HG03439 (cell line): ENCODE data around the gene CRABP2.

ENCODE experiments used
- ATAC-seq: cut with Tn5 transposase; IDR thresholded peaks from one replicate; pipeline ENCODE4 v1.9.1; 2021; ENCODE audit warnings: mild to moderate bottlenecking, moderate library complexity; ENCODE audit not compliant: unreplicated experiment

Gene CRABP2

DNA sequence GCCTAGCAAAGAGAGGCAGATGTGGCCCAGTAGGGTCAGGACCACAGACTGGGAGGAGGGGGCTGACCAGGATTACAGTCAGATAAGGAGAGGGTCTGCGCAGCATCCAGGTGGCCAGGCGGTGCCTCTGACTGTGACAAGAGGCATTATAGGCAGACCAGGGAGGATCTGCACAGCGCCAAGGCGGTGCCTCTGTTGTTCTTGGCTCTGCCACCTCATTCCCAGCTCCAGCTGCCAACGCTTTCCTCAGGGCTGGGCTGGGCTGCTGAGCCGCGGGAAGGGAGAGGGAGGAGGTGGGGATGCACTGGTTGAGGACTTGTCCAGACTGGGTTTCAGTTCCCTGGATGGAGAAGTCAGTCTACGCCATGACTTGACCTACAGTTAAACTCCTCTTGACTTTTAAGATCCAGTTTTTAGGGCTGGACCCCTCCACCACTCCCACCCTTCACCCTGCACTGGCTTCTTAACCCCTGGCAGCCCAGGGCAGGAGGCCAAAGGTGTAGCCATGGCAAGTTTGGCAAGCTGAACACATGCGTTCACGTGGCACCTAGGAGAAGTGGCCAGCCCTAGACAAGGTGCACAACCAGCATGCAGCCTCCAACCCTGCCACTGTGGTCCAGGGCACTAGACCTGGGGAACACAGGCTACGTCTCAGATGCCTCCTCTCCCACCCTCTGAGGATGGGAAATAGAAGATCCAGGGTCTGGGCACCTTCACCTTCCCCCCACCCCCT lies 4.5 kb upstream of the CRABP2 start:
- no peak for ATAC-seq

DNA sequence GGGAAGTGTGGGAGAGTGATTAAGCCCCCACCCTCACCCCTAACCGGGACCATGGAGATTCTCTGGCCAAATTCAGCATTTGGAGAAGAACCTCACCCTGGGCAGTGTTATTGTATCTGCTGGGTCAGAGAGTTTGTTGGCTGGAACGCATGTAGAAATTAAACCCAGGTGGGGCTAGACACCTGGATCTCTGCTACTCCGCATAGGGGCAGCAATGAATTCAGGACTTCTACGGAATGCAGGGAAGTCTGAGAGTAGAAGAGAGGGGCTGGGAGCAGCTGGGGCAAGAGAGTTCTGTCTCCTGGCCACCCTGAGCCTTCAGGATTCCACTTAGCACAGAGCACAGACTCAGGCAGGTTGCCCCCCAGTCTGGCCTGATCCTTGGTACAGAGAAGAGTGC lies 3.6 kb upstream of the CRABP2 start:
- no peak for ATAC-seq

GRCh38 chr1:156708218-156708661 lies 2.9 kb upstream of the CRABP2 start:
- no peak for ATAC-seq

- ATAC-seq, result no peak
Observed at GRCh38 chr1:156707417-156708217, 2.2 kb upstream of the CRABP2 start.

- no peak for ATAC-seq
Observed at GRCh38 chr1:156706657-156707416, 1.5 kb upstream of the CRABP2 start.

- no peak for ATAC-seq
Observed at GRCh38 chr1:156705918-156706656, 704 bp upstream of the CRABP2 start.

GRCh38 chr1:156704930-156705320 lies 458 bp downstream of the CRABP2 start:
- no peak for ATAC-seq

- no peak for ATAC-seq
Observed at GRCh38 chr1:156704166-156704711, 1.1 kb downstream of the CRABP2 start.

- no peak for ATAC-seq
Observed at GRCh38 chr1:156703741-156704140, 1.6 kb downstream of the CRABP2 start.

- no peak for ATAC-seq
Observed at GRCh38 chr1:156703336-156703735, 2.0 kb downstream of the CRABP2 start.

- no peak for ATAC-seq
Observed at GRCh38 chr1:156700736-156701531, 4.4 kb downstream of the CRABP2 start.

DNA sequence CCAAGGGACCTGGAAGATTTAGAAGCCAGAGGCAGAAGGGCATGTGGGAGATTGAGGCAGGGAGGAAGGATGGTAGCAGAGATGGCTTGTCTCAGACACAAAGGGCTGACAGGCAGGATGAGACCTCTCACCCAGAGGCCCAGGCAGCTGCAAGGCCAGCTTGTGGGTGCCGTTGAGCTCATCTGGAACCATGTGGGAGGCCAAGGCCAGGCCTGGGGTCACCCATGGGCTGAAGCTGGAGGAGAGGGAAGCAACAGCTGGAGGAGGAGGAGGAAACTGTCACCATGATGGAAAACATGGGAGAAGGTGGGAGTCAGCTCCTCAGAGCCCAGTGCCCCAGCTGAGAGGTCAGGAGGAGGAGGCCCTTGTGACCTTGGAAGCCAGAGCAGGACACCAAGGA lies 6.4 kb downstream of the CRABP2 start:
- no peak for ATAC-seq

GRCh38 chr1:156697481-156697880 lies 7.9 kb downstream of the CRABP2 start:
- no peak for ATAC-seq

DNA sequence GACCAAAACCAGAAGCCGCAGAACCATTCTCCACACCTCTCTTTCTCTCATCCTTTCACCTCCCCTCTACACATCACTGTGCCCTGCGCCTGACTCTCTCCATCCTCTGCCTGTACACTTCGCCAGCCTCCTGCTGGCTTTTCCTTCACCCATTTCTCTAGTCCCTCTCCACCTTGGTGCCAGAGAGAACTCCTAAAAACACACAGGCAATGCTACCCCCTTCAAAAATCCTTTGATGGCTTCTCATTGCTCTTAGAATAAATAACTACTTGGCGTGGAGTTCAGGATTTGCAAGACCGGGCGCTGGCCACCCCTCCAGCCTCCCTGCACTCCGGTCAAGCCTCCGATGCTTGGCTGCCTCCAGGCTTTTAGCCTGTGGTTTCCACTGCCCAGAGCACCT lies 8.6 kb downstream of the CRABP2 start:
- ATAC-seq, result no peak

DNA sequence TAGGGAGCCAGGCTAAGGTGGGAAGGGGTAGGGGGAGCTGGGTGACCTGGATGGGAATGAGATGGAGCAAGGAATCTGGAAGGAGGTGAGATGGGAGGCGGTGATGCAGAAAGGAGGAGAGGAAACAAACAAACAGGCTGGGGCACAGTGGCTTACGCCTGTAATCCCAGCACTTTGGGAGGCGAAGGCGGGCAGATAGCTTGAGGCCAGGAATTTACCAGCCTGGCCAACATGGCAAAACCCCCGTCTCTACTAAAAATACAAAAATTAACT lies 10.8 kb downstream of the CRABP2 start:
- no peak for ATAC-seq

GRCh38 chr1:156693848-156694689 lies 11.3 kb downstream of the CRABP2 start:
- ATAC-seq, result no peak

GRCh38 chr1:156692925-156693847 lies 12.2 kb downstream of the CRABP2 start:
- no peak for ATAC-seq

DNA sequence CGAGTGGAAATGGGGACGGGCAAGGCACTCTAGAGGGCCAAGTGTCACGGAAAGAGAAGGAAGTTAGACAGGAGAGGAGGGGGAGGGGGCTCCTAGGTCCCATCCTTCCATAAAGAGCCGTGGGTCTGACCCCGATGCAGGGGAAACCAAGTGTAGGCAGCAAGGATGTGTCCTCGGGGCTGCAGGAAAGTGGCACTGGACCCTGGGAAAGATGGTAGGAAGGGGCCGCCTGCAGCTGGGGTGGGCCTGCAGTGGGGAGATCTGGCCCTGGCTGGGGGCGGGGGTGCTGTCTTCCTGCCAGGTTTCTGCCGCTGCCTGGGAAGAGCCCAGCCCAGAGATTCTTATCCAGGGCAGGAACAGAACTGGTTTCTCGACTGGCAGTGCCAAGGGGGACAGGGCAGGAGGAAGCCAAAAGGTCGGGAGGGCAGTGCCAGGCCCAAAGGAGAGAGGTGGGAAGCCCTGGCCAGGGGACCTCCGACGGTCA lies 12.9 kb downstream of the CRABP2 start:
- ATAC-seq, result no peak
